HG03571 (cell line): ENCODE data around the gene SFXN5.
A peak's percentile ranks its signal among the peaks of the same experiment; 100 is the strongest.

Experiments used
- ATAC-seq: cut with Tn5 transposase; IDR thresholded peaks from one replicate; pipeline ENCODE4 v1.9.1; 2021; ENCODE audit not compliant: unreplicated experiment

The SFXN5 gene

GRCh38 chr2:72927619-72928550, 143.6 kb downstream of the SFXN5 start:
- ATAC-seq, result no peak

- no peak for ATAC-seq
Measured at GRCh38 chr2:72926811-72927465, 144.6 kb downstream of the SFXN5 start.

- no peak for ATAC-seq
Measured at GRCh38 chr2:72926368-72926767, 145.1 kb downstream of the SFXN5 start.

GRCh38 chr2:72925328-72925943, 146.1 kb downstream of the SFXN5 start:
- no peak for ATAC-seq

GRCh38 chr2:72924353-72925240, 146.9 kb downstream of the SFXN5 start:
- no peak for ATAC-seq

GRCh38 chr2:72923833-72924352, 147.6 kb downstream of the SFXN5 start:
- no peak for ATAC-seq

- ATAC-seq, result no peak
Measured at GRCh38 chr2:72921853-72922252, 149.7 kb downstream of the SFXN5 start.

- ATAC-seq, result no peak
Measured at GRCh38 chr2:72921088-72921851, 150.2 kb downstream of the SFXN5 start.

GRCh38 chr2:72920318-72921087, 151.0 kb downstream of the SFXN5 start:
- no peak for ATAC-seq

GRCh38 chr2:72919414-72920317, 151.8 kb downstream of the SFXN5 start:
- ATAC-seq, result no peak

GRCh38 chr2:72917877-72918553, 153.5 kb downstream of the SFXN5 start:
- peak; percentile 9 for ATAC-seq

GRCh38 chr2:72917138-72917876, 154.2 kb downstream of the SFXN5 start, which contains the start of gene EMX1:
EMX1 (plus strand) TSS chr2:72917519; CDS start chr2:72917853, 334 bp downstream.
- peak; percentile 36 for ATAC-seq

GRCh38 chr2:72916743-72917137, 154.8 kb downstream of the SFXN5 start:
- peak; percentile 1 for ATAC-seq

- peak; percentile 54 for ATAC-seq
Measured at GRCh38 chr2:72915907-72916742, 155.4 kb downstream of the SFXN5 start.

- ATAC-seq, result no peak
Measured at GRCh38 chr2:72915320-72915906, 156.1 kb downstream of the SFXN5 start.
